ENCODE results near the gene MASP1.

The MASP1 gene

GRCh38 chr3:187259171-187259570, 32.4 kb downstream of the MASP1 start:
- TF ChIP-seq CTCF (IDR thresholded peaks at IDR 0.05; ENCODE audit: insufficient read depth, missing control alignments), result no peak
- no peak for FAIRE-seq
- DNase-seq (ENCODE audit: insufficient read length, low spot score), result no peak

GRCh38 chr3:187257992-187258692, 33.4 kb downstream of the MASP1 start:
- no peak for DNase-seq (ENCODE audit: insufficient read length, low spot score)
- TF ChIP-seq CTCF (IDR thresholded peaks at IDR 0.05; ENCODE audit: insufficient read depth, missing control alignments), result no peak
- FAIRE-seq, result no peak

GRCh38 chr3:187257471-187257870, 34.1 kb downstream of the MASP1 start:
- TF ChIP-seq CTCF (IDR thresholded peaks at IDR 0.05; ENCODE audit: insufficient read depth, missing control alignments), result no peak
- DNase-seq (ENCODE audit: insufficient read length, low spot score) (no peak), FAIRE-seq (no peak)

- FAIRE-seq, result no peak
- no peak for DNase-seq (ENCODE audit: insufficient read length, low spot score)
- no peak for TF ChIP-seq CTCF (IDR thresholded peaks at IDR 0.05; ENCODE audit: insufficient read depth, missing control alignments)
Observed at GRCh38 chr3:187256051-187256616, 35.4 kb downstream of the MASP1 start.

- no peak for DNase-seq (ENCODE audit: insufficient read length, low spot score)
- FAIRE-seq, result no peak
- no peak for TF ChIP-seq CTCF (IDR thresholded peaks at IDR 0.05; ENCODE audit: insufficient read depth, missing control alignments)
Observed at GRCh38 chr3:187255314-187255713, 36.2 kb downstream of the MASP1 start.

- TF ChIP-seq CTCF (IDR thresholded peaks at IDR 0.05; ENCODE audit: insufficient read depth, missing control alignments), result no peak
- DNase-seq (ENCODE audit: insufficient read length, low spot score) (no peak), FAIRE-seq (no peak)
Observed at GRCh38 chr3:187252311-187252710, 39.2 kb downstream of the MASP1 start.

- FAIRE-seq (no peak), DNase-seq (ENCODE audit: insufficient read length, low spot score) (no peak)
- no peak for TF ChIP-seq CTCF (IDR thresholded peaks at IDR 0.05; ENCODE audit: insufficient read depth, missing control alignments)
Observed at GRCh38 chr3:187251599-187251998, 39.9 kb downstream of the MASP1 start.

Data from D721Med (cell line).